Psoas muscle (tissue), 8 donors: ENCODE data around the gene SLC18A3. TPM values are rescaled to one million over a fixed set of nuclear protein-coding genes. Genes with fewer than 3 reads are reported as not detected.

Experiments
- ATAC-seq, 4 donors: fragments of 200-7000 bp; cut with Tn5 transposase; one replicate each; pipeline ENCODE4 v1.9.1; 2020; ENCODE audit warnings: moderate library complexity in 3 of 4, mild to moderate bottlenecking in 2 of 4
- DNase-seq, 2 donors: peaks; one replicate each; pipeline ENCODE4 v3.0.0-alpha.2; 2020
- H3K27ac ChIP-seq: fragments of 200-600 bp; one replicate; pipeline ENCODE4 v1.8.0; 2022
- H3K27me3 ChIP-seq, 3 donors: fragments of 200-600 bp in 1 of 3; one replicate each; pipeline versions ENCODE4 v1.6.1 to v1.8.0; 2013 to 2022; ENCODE audit warnings: low read length in 2 of 3, mild to moderate bottlenecking in 2 of 3, moderate library complexity in 1 of 3; ENCODE audit not compliant: insufficient read depth in 3 of 3
- H3K36me3 ChIP-seq, 2 donors: fragments of 200-600 bp in 1 of 2; one replicate each; pipeline versions ENCODE4 v1.6.1 to v1.8.0; 2013 to 2022; ENCODE audit warnings: low read depth in 1 of 2, mild to moderate bottlenecking in 1 of 2, moderate library complexity in 1 of 2; ENCODE audit not compliant: insufficient read depth in 1 of 2
- H3K4me1 ChIP-seq: fragments of 200-600 bp; one replicate; pipeline ENCODE4 v1.8.0; 2022
- H3K4me3 ChIP-seq: fragments of 200-600 bp; one replicate; pipeline ENCODE4 v1.8.0; 2022; ENCODE audit warnings: mild to moderate bottlenecking
- H3K9me3 ChIP-seq: fragments of 200-600 bp; one replicate; pipeline ENCODE4 v1.8.0; 2022
- WGBS, 3 donors: extraction: QIAGEN DNeasy Blood & Tissue Kit; methylation state at CpG; one replicate each; pipeline versions ENCODE4 v1.1.6 to v1.1.7; 2013; 5-methylcytosine and 5-hydroxymethylcytosine counted together
- intact Hi-C, 2 donors: fragments of 100-400 bp; cut with DNase I; formaldehyde crosslinking; loops; one replicate each; pipeline versions ENCODE4 v1.11.0 to v1.14.2; 2022
- polyA plus RNA-seq, 3 donors: library from polyadenylated mRNA; stranded (reverse); fragments of 200-250 nt; gene quantifications; one replicate each; pipeline ENCODE4 v1.2.3, GENCODE V29; 2013
- total RNA-seq, 4 donors: library from RNA; stranded (reverse); fragmentation: NEBNext Ultra II Directional in 2 of 4; extraction: Animal tissue kit (Norgen Biotek cat#: 25700) in 2 of 4; gene quantifications; one replicate each; pipeline versions ENCODE4 v1.2.1 to v1.2.4, GENCODE V29; 2021 to 2023
- TF ChIP-seq, protein P1 (sequence below): fragments of 200-600 bp; IDR thresholded peaks from one replicate; pipeline ENCODE4 v1.8.0; 2022; ENCODE audit warnings: antibody characterized with exemption
- donor health status: healthy with polysubstance abuse.
- donor health status: DM: no; HTN: no; CAD: no; lungs with moderate emphysema.
- donor health status: Bipolar disorder and iron deficiency.
- donor health status: healthy.
- donor health status: DM: yes; HTN: yes; CAD: no.
- donor health status: DM: no; HTN: no; CAD: no.
- donor health status: DM: no; HTN: no; CAD: no.
- donor health status: DM: yes; HTN: yes; CAD: no.

The SLC18A3 gene
- total and polyA plus RNA-seq, 7 donors, result not detected

- Histone ChIP-seq H3K9me3 (no peaks in the 10 kb centered on the region), H3K36me3 (no peaks in the 10 kb centered on the region), H3K4me3 (no peak overlapping the region), H3K27ac (no peak overlapping the region), H3K4me1 (no peaks in the 10 kb centered on the region), H3K27me3 (peaks cover 0 to 7% (median 5%) of the 10 kb centered on the region in 3 donors)
- ATAC-seq (no peak), DNase-seq (no peak)
- TF ChIP-seq, protein P1, sequence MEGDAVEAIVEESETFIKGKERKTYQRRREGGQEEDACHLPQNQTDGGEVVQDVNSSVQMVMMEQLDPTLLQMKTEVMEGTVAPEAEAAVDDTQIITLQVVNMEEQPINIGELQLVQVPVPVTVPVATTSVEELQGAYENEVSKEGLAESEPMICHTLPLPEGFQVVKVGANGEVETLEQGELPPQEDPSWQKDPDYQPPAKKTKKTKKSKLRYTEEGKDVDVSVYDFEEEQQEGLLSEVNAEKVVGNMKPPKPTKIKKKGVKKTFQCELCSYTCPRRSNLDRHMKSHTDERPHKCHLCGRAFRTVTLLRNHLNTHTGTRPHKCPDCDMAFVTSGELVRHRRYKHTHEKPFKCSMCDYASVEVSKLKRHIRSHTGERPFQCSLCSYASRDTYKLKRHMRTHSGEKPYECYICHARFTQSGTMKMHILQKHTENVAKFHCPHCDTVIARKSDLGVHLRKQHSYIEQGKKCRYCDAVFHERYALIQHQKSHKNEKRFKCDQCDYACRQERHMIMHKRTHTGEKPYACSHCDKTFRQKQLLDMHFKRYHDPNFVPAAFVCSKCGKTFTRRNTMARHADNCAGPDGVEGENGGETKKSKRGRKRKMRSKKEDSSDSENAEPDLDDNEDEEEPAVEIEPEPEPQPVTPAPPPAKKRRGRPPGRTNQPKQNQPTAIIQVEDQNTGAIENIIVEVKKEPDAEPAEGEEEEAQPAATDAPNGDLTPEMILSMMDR, result no peak
- intact Hi-C loops, result no loop called here
- 59 to 65% (median 62%) methylated on average over 9 of the region's 9 CpGs for WGBS, 3 donors
Observed at GRCh38 chr10:49629431-49629881, 19.3 kb downstream of the SLC18A3 start.

DNA sequence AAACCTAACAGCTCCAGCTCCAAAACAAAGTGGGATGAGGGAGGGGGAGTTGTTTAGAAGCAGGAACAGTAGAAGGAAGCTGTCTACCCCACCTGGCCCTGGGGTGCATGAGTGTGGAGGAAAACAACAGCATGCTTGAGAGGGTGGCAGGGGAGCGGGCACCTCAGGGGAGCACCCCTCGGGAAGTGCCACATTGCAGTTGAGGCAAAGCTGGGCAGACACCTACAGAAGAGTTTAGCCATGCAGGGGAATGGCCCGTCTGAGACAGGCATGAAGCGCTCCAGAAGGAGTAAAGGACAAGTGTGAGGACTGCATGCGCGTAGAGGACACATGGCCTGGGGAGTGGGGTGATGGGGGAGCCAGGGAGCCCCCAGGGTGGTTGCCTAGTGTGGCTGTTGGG lies 21.9 kb downstream of the SLC18A3 start:
- Histone ChIP-seq H3K4me1 (no peaks in the 10 kb centered on the region), H3K9me3 (no peaks in the 10 kb centered on the region), H3K4me3 (no peak overlapping the region), H3K36me3 (no peaks in the 10 kb centered on the region), H3K27me3 (peaks cover 0 to 7% (median 1%) of the 10 kb centered on the region in 3 donors), H3K27ac (no peak overlapping the region)
- intact Hi-C loops, result no loop called here
- DNase-seq (no peak), ATAC-seq (no peak)
- WGBS, 3 donors, result 89 to 94% (median 92%) methylated on average over 6 of the region's 6 CpGs
- TF ChIP-seq, protein P1, result no peak

DNA sequence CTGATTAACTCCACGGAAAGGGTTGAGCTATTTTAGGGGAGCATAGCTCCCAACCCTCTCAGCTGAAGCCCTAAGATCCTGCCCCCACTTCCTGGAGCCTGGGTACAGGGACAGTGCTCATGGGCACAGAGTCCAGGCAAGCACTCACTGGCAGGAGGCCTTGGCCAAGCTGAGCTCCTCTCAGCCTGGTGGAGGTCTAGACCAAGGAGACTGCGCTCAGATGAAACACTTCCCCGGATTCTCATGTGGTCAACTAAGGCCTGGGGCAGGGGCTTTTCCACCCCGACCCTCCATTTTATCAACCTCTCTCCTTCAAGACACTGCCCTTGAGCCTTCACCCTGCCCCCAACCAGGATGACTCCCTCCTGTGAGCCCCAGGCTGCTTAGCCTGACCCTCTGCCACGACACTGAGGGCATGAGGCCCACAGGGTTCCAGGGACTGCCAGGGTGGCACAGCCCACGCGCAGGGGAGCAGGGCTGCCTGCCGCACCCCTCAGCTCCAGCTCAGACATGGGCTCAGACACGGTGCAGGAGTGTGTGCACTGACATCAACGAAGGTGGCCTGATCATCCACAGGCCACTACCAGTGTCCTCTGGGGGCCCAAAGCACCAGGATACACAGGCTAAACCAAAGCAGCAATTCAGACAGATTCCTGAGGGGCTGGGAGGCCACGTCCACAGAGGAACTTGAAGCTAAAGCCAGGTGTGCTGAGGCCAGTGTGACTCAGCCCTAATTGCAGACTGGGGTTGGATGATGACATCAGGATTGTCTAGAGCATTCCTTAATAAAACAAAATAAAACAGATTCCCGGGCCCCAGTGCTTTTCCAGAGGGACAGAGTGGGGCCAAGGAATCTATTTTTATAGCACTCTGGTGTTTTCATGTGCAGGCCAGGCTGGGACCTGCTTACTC lies 22.6 kb downstream of the SLC18A3 start:
- 47 to 51% (median 49%) methylated on average over 12 of the region's 12 CpGs for WGBS, 3 donors
- Histone ChIP-seq H3K36me3 (no peaks in the 10 kb centered on the region), H3K4me1 (no peaks in the 10 kb centered on the region), H3K27ac (no peak overlapping the region), H3K27me3 (peaks cover 0 to 7% (median 1%) of the 10 kb centered on the region in 3 donors), H3K9me3 (no peaks in the 10 kb centered on the region), H3K4me3 (no peak overlapping the region)
- ATAC-seq (no peak), DNase-seq (no peak)
- TF ChIP-seq, protein P1, result no peak
- intact Hi-C loops, result no loop called here

- ATAC-seq, result no peak
- intact Hi-C loops, result no loop called here
Observed at GRCh38 chr10:49633327-49634068, 23.4 kb downstream of the SLC18A3 start.

More at GRCh38 chr10:49633327-49634068, 23.4 kb downstream of the SLC18A3 start:
- no peak for DNase-seq
- TF ChIP-seq, protein P1, result no peak
- Histone ChIP-seq H3K4me1 (no peaks in the 10 kb centered on the region), H3K27me3 (peaks cover 0 to 7% (median 1%) of the 10 kb centered on the region in 3 donors), H3K9me3 (no peaks in the 10 kb centered on the region), H3K27ac (no peak overlapping the region), H3K4me3 (no peak overlapping the region), H3K36me3 (no peaks in the 10 kb centered on the region)
- WGBS, 3 donors, result 34 to 35% (median 35%) methylated on average over 13 of the region's 13 CpGs
